Endothelial cell of umbilical vein (primary cell): ENCODE results near the gene ZNF850.

Source experiments
- EZH2 ChIP-seq: IDR thresholded peaks from 2 replicates; pipeline ENCODE4 v1.6.1; 2012; ENCODE audit warnings: borderline replicate concordance, low read depth, mild to moderate bottlenecking, moderate library complexity, low read length, inconsistent platforms; ENCODE audit not compliant: severe bottlenecking
- FOS ChIP-seq: IDR thresholded peaks from 2 replicates; pipeline ENCODE4 v1.6.1; 2011; ENCODE audit warnings: mild to moderate bottlenecking, low read length, moderate library complexity, borderline replicate concordance; ENCODE audit not compliant: insufficient read depth
- GATA2 ChIP-seq: IDR thresholded peaks from 2 replicates; pipeline ENCODE4 v1.7.0; 2011; ENCODE audit warnings: low read depth, mild to moderate bottlenecking, moderate library complexity, mixed read lengths, low read length; ENCODE audit not compliant: insufficient read length, insufficient read depth
- JUN ChIP-seq: IDR thresholded peaks from 2 replicates; pipeline ENCODE4 v1.6.1; 2011; ENCODE audit warnings: borderline replicate concordance, low read depth; ENCODE audit not compliant: insufficient read length, insufficient read depth
- MYC ChIP-seq: IDR thresholded peaks from one replicate; pipeline ENCODE4 v1.6.1; 2011; ENCODE audit warnings: mild to moderate bottlenecking, low read depth, low read length
- POLR2A ChIP-seq: IDR thresholded peaks from 2 replicates; pipeline ENCODE4 v1.6.1; 2012; ENCODE audit warnings: low read depth, mild to moderate bottlenecking, control low read depth, low read length
- POLR2AphosphoS5 ChIP-seq: IDR thresholded peaks from 2 replicates; pipeline ENCODE4 v1.6.1; 2012; ENCODE audit warnings: low read depth, mild to moderate bottlenecking, control low read depth, low read length, moderate library complexity; ENCODE audit not compliant: insufficient read depth
- TF ChIP-seq, protein P1 (sequence below), 2 donors: IDR thresholded peaks; 1 replicate in 1 of 2; 2 replicates in 1 of 2; pipeline ENCODE4 v1.5.1; 2011; ENCODE audit warnings: low read length in 2 of 2, mild to moderate bottlenecking in 2 of 2, moderate library complexity in 2 of 2, control low read depth in 1 of 2, inconsistent platforms in 1 of 2, low read depth in 1 of 2; ENCODE audit not compliant: insufficient read depth in 1 of 2; ENCODE audit errors: extremely low read depth in 1 of 2
- TF ChIP-seq, protein P2 (sequence below): IDR thresholded peaks from 2 replicates; pipeline ENCODE4 v1.6.1; 2011; ENCODE audit not compliant: insufficient read depth, insufficient read length

DNA sequence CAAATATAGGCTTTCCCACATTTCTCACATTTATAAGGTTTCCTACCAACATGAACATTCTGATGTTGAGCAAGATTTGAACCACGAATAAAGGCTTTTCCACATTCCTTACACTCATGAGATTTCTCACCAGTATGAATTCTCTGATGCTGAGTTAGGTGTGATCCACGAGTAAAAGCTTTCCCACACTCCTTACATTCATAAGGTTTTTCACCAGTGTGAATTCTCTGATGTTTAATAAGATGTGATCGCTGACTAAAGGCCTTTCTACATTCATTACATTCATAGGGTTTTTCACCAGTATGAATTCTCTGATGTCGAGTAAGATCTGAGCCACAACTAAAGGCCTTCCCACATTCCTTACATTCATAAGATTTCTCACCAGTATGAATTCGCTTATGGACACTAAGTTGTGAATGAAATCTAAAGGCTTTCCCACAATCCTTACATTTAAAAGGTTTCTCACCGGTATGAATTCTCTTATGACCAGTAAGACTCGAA, 46.6 kb upstream of the ZNF850 start:
- TF ChIP-seq, protein P1, sequence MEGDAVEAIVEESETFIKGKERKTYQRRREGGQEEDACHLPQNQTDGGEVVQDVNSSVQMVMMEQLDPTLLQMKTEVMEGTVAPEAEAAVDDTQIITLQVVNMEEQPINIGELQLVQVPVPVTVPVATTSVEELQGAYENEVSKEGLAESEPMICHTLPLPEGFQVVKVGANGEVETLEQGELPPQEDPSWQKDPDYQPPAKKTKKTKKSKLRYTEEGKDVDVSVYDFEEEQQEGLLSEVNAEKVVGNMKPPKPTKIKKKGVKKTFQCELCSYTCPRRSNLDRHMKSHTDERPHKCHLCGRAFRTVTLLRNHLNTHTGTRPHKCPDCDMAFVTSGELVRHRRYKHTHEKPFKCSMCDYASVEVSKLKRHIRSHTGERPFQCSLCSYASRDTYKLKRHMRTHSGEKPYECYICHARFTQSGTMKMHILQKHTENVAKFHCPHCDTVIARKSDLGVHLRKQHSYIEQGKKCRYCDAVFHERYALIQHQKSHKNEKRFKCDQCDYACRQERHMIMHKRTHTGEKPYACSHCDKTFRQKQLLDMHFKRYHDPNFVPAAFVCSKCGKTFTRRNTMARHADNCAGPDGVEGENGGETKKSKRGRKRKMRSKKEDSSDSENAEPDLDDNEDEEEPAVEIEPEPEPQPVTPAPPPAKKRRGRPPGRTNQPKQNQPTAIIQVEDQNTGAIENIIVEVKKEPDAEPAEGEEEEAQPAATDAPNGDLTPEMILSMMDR (IDR thresholded peaks at IDR 0.05; ENCODE audit: extremely low read depth in 1 of 2, insufficient read depth in 1 of 2, low read depth in 1 of 2, low read length in 2 of 2): no peak
- no peak for TF ChIP-seq POLR2AphosphoS5
- no peak for TF ChIP-seq POLR2A
- no peak for TF ChIP-seq EZH2
- TF ChIP-seq, protein P2, sequence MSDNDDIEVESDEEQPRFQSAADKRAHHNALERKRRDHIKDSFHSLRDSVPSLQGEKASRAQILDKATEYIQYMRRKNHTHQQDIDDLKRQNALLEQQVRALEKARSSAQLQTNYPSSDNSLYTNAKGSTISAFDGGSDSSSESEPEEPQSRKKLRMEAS: no peak
- no peak for TF ChIP-seq MYC
- no peak for TF ChIP-seq JUN
- TF ChIP-seq GATA2: no peak
- no peak for TF ChIP-seq FOS
